IMR-90 (cell line): Measurements from ENCODE around the gene ADM5.

ENCODE experiments used
- BHLHE40 ChIP-seq: fragments of 150-350 bp; IDR thresholded peaks from 2 replicates; pipeline ENCODE4 v1.6.1; 2016; ENCODE audit warnings: mild to moderate bottlenecking, low read depth, low read length
- CEBPB ChIP-seq: IDR thresholded peaks from 2 replicates; pipeline ENCODE4 v1.6.1; 2012; ENCODE audit warnings: low read depth, low read length, improper control_type of control experiment
- CHD1 ChIP-seq: IDR thresholded peaks from 2 replicates; pipeline ENCODE4 v1.6.1; 2012; ENCODE audit warnings: low read depth, low read length, improper control_type of control experiment
- CTCF ChIP-seq: conservative IDR thresholded peaks from 2 replicates; pipeline ENCODE4 v1.5.1; 2012; ENCODE audit warnings: mild to moderate bottlenecking, low read depth, low read length, improper control_type of control experiment
- ELK1 ChIP-seq: fragments of 150-350 bp; IDR thresholded peaks from 2 replicates; pipeline ENCODE4 v1.6.1; 2016; ENCODE audit warnings: low read depth, mild to moderate bottlenecking, low read length, moderate library complexity, borderline replicate concordance
- FOS ChIP-seq: fragments of 150-350 bp; IDR thresholded peaks from 2 replicates; pipeline ENCODE4 v1.6.1; 2016; ENCODE audit warnings: low read depth, low read length
- MAFK ChIP-seq: IDR thresholded peaks from 2 replicates; pipeline ENCODE4 v1.6.1; 2012; ENCODE audit warnings: low read depth, low read length, improper control_type of control experiment
- NFE2L2 ChIP-seq: fragments of 150-350 bp; IDR thresholded peaks from 2 replicates; pipeline ENCODE4 v1.6.1; 2016; ENCODE audit warnings: low read depth, mild to moderate bottlenecking, low read length
- POLR2A ChIP-seq: IDR thresholded peaks from 2 replicates; pipeline ENCODE4 v1.6.1; 2012; ENCODE audit warnings: mild to moderate bottlenecking, low read depth, low read length
- RAD21 ChIP-seq: IDR thresholded peaks from 2 replicates; pipeline ENCODE4 v1.6.1; 2012; ENCODE audit warnings: low read length, improper control_type of control experiment
- RCOR1 ChIP-seq: IDR thresholded peaks from 2 replicates; pipeline ENCODE4 v1.6.1; 2012; ENCODE audit warnings: mild to moderate bottlenecking, low read length, improper control_type of control experiment; ENCODE audit not compliant: insufficient replicate concordance
- SMC3 ChIP-seq: fragments of 150-350 bp; IDR thresholded peaks from 2 replicates; pipeline ENCODE4 v1.6.1; 2016; ENCODE audit warnings: low read depth, mild to moderate bottlenecking, antibody characterized with exemption, low read length, moderate library complexity
- USF2 ChIP-seq: fragments of 150-350 bp; IDR thresholded peaks from 2 replicates; pipeline ENCODE4 v1.6.1; 2017; ENCODE audit warnings: mild to moderate bottlenecking, antibody characterized with exemption, low read length, low read depth

- TF ChIP-seq MAFK: no peak
- no peak for TF ChIP-seq CTCF
- TF ChIP-seq USF2: no peak
- no peak for TF ChIP-seq NFE2L2
- no peak for TF ChIP-seq POLR2A
- no peak for TF ChIP-seq SMC3
- no peak for TF ChIP-seq CHD1
- TF ChIP-seq BHLHE40: no peak
- TF ChIP-seq RCOR1: no peak
- TF ChIP-seq ELK1: no peak
- TF ChIP-seq FOS: no peak
- no peak for TF ChIP-seq RAD21
- TF ChIP-seq CEBPB: no peak
These were observed 49.7 kb downstream of the ADM5 start for GRCh38 chr19:49739098-49739497.
